ENCODE measurements around the gene C4A. TPM values are rescaled to one million over a fixed set of nuclear protein-coding genes. Genes with fewer than 3 reads are reported as not detected.

C4A gene
- 7.3 and 11.3 TPM in 2 replicates for total RNA-seq

DNA sequence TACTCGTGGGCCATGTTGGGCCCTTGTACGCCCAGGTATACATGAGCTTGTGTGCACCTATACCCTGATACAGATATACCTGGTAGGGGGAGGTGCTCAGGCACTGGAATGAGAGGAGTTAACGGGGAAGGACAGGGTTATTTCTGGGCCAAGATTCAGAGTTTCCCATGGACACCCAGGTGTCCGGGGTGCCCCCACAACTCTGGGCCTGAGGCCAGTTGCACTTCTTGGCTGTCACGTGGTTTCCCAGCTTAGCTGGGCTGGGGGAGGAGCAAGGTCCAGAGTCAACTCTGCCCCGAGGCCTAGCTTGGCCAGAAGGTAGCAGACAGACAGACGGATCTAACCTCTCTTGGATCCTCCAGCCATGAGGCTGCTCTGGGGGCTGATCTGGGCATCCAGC, at the start of gene C4A:
TSS of gene C4A (plus strand) at position 314 of the 400 bp plus-strand sequence. CDS start at position 365, 51 bp downstream.

DNA sequence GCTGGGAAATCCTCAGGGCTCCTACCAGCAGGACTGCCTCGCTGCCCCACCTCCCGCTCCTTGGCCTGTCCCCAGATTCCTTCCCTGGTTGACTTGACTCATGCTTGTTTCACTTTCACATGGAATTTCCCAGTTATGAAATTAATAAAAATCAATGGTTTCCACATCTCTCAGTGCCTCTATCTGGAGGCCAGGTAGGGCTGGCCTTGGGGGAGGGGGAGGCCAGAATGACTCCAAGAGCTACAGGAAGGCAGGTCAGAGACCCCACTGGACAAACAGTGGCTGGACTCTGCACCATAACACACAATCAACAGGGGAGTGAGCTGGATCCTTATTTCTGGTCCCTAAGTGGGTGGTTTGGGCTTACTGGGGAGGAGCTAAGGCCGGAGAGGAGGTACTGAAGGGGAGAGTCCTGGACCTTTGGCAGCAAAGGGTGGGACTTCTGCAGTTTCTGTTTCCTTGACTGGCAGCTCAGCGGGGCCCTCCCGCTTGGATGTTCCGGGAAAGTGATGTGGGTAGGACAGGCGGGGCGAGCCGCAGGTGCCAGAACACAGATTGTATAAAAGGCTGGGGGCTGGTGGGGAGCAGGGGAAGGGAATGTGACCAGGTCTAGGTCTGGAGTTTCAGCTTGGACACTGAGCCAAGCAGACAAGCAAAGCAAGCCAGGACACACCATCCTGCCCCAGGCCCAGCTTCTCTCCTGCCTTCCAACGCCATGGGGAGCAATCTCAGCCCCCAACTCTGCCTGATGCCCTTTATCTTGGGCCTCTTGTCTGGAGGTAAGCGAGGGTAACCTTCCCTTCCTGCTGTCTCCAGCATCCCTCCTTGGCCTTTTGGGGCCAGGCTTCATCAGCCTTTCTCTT, 36.1 kb upstream of the C4A start, which contains the start of gene CFB:
TSS of gene CFB (plus strand) at position 589 of the 863 bp plus-strand sequence. CDS start at position 716, 127 bp downstream.

DNA sequence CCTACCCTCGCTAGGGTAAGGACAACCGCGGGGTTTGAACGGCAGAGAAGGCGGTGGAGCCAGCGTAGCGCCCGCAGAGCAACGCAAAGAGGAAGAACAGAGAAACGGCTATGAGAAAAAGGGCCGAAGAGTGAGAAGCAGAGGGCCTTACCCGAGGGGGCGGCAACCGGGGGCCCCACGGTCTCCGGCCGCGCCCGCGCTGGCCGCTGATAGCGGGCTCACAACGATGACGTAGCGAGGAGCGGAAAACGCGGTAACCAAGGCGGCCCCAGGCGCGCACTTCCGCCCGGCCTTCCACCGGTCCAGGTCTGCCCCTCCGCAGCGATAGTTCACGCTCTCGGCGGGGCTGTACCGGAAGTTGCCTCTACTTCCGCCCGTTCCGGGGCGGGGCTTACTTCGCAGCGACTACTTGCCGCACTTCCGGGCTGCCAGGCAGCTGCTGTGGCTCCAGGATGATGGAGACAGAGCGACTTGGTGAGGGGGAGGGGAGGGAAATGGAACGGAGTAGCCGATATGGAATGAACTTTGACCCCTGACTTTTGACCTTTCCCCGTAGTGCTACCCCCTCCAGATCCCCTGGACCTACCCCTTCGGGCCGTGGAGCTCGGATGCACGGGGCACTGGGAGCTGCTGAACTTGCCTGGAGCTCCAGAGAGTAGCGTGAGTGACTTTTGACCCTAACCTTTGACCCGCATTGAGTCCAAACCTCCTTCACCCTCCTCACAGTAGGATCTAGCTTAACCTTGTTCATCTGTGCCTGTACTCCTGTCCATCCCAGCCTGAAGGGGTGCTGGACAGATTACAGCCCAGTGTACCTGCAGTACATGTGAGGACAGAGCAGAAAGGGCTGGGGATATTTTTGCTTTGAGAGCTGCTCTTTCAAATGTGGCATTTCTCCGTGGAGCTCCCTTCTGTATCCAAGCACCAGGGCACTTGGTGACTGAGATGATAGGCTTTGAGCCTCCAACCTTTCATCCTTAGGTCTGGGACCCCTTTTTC, 22.8 kb upstream of the C4A start, which contains the start of the genes NELFE and SKIC2:
TSS of gene NELFE (minus strand) at position 231 of the 999 bp plus-strand sequence. CDS start 525 bp downstream, outside the sequence.
TSS of gene SKIC2 (plus strand) at position 435 of the 999 bp plus-strand sequence. CDS start at position 453, 18 bp downstream.

DNA sequence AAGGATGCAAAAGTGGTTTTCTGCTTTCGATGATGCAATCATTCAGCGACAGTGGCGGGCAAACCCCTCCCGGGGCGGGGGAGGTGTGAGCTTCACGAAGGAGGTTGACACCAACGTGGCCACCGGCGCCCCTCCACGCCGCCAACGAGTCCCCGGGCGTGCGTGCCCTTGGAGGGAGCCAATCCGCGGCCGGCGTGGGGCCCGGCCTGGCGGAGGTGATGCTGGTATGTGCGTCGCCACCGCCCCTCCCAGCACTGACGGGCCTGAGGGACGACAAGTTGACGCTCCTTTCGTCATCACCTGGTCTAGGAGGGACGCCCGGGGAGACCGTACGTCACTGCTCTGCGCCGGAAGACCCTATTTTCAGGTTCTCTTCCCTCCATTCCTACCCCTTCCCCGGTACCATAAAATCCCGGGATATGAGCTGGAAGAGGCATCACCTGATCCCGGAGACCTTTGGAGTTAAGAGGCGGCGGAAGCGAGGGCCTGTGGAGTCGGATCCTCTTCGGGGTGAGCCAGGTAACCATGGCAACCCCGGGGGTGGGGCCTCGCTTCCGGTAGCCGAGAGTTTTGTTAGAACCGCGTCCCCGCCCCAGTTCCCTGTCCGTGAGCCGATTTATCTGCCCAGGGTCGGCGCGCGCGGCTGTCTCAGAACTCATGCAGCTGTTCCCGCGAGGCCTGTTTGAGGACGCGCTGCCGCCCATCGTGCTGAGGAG, 9.7 kb upstream of the C4A start, which contains the start of gene DXO:
TSS of gene DXO (minus strand) at position 146 of the 716 bp plus-strand sequence. CDS start 463 bp downstream, outside the sequence.

DNA sequence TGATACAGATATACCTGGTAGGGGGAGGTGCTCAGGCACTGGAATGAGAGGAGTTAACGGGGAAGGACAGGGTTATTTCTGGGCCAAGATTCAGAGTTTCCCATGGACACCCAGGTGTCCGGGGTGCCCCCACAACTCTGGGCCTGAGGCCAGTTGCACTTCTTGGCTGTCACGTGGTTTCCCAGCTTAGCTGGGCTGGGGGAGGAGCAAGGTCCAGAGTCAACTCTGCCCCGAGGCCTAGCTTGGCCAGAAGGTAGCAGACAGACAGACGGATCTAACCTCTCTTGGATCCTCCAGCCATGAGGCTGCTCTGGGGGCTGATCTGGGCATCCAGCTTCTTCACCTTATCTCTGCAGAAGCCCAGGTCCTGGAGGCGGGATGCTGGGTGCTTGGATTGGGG, 32.7 kb downstream of the C4A start, which contains the start of gene C4B:
TSS of gene C4B (plus strand) at position 249 of the 400 bp plus-strand sequence. CDS start at position 300, 51 bp downstream.

DNA sequence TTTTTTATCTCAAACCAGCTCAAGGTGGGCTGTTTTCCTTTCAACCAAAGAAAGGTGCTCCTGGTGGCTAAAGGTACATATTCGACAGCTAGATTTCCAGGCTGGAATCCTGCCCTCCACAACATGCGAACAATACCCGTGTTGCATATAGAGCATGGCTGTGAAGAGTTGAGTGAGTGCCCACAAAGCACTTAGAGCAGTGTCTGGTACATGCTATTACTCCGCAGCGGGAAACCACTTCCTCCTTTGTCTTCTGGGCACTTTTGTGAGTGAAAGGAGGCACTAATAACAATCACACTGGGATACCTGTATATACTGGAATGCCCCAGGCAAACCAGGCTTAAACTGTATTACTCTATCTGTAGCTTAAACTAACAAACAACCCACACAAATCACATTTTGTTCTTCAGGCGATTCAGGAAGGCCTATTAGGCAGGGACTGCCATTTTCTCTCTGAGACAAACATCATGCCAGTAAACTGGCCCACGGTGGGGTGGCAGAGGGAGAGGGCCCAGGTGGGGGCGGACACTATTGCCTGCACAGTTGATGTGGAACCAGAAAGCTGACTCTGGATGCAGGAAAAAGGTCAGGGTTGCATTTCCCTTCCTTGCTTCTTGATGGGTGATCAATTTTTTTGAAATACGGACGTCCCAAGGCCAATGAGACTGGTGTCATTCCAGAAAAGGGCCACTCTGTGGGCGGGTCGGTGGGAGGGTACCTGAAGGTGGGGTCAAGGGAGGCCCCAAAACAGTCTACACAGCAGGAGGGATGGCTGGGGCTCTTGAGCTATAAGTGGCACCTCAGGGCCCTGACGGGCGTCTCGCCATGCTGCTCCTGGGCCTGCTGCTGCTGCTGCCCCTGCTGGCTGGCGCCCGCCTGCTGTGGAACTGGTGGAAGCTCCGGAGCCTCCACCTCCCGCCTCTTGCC, 56.0 kb downstream of the C4A start, which contains the start of gene CYP21A2:
TSS of gene CYP21A2 (plus strand) at position 818 of the 927 bp plus-strand sequence. CDS start at position 826, 8 bp downstream.

Other genes with a start within 250 kb of the C4A start
- gene CLIC1, start 245.5 kb upstream of the C4A start, total RNA-seq: 529 and 547 TPM in 2 replicates
- gene MSH5, start 242.1 kb upstream of the C4A start, total RNA-seq: 3.2 and 3.3 TPM in 2 replicates
- 0.28 TPM in 2 replicates for gene SAPCD1, start 219.4 kb upstream of the C4A start, total RNA-seq
- gene VWA7, start 204.7 kb upstream of the C4A start, total RNA-seq: 0.14 and 0.28 TPM in 2 replicates
- 36.0 and 38.7 TPM in 2 replicates for gene VARS1, start 186.3 kb upstream of the C4A start, total RNA-seq
- 22.3 and 27.3 TPM in 2 replicates for gene LSM2, start 175.1 kb upstream of the C4A start, total RNA-seq
- gene HSPA1L, start 166.8 kb upstream of the C4A start, total RNA-seq: 1.7 and 1.9 TPM in 2 replicates
- 63.6 and 87.8 TPM in 2 replicates for gene HSPA1A, start 166.5 kb upstream of the C4A start, total RNA-seq
- 113 and 131 TPM in 2 replicates for gene HSPA1B, start 154.3 kb upstream of the C4A start, total RNA-seq
- 88.7 and 119 TPM in 2 replicates for gene NEU1, start 119.2 kb upstream of the C4A start, total RNA-seq
- not detected in 2 replicates for gene SLC44A4, start 103.1 kb upstream of the C4A start, total RNA-seq
- 48.6 and 68.9 TPM in 2 replicates for gene EHMT2, start 84.4 kb upstream of the C4A start, total RNA-seq
- 3.8 and 7.2 TPM in 2 replicates for gene ZBTB12, start 80.0 kb upstream of the C4A start, total RNA-seq
- 5.4 and 8.4 TPM in 2 replicates for gene C2, start 54.3 kb upstream of the C4A start, total RNA-seq
- 46.1 and 61.2 TPM in 2 replicates for gene CFB, start 36.0 kb upstream of the C4A start, total RNA-seq
- gene NELFE, start 23.1 kb upstream of the C4A start, total RNA-seq: 87.3 and 111 TPM in 2 replicates
- 54.3 and 84.7 TPM in 2 replicates for gene SKIC2, start 22.9 kb upstream of the C4A start, total RNA-seq
- 11.4 and 12.5 TPM in 2 replicates for gene DXO, start 9.9 kb upstream of the C4A start, total RNA-seq
- 5.5 and 9.3 TPM in 2 replicates for gene C4B, start 32.7 kb downstream of the C4A start, total RNA-seq
- not detected in 2 replicates for gene CYP21A2, start 56.4 kb downstream of the C4A start, total RNA-seq
- 91.2 and 144 TPM in 2 replicates for gene TNXB, start 127.3 kb downstream of the C4A start, total RNA-seq
- gene ATF6B, start 146.2 kb downstream of the C4A start, total RNA-seq: 10.8 and 11.6 TPM in 2 replicates
- gene FKBPL, start 148.2 kb downstream of the C4A start, total RNA-seq: 5.3 and 5.8 TPM in 2 replicates
- gene PRRT1, start 169.9 kb downstream of the C4A start, total RNA-seq: 0.14 and 0.18 TPM in 2 replicates
- 50.2 and 67.4 TPM in 2 replicates for gene PPT2, start 172.1 kb downstream of the C4A start, total RNA-seq
- 0.57 and 1.2 TPM in 2 replicates for gene EGFL8, start 182.5 kb downstream of the C4A start, total RNA-seq
- 20.9 and 29.5 TPM in 2 replicates for gene AGPAT1, start 194.0 kb downstream of the C4A start, total RNA-seq
- 15.9 and 20.3 TPM in 2 replicates for gene RNF5, start 196.3 kb downstream of the C4A start, total RNA-seq
- 0.14 and 0.37 TPM in 2 replicates for gene AGER, start 202.2 kb downstream of the C4A start, total RNA-seq
- 19.2 and 24.8 TPM in 2 replicates for gene PBX2, start 208.1 kb downstream of the C4A start, total RNA-seq
- 0.74 and 0.85 TPM in 2 replicates for gene GPSM3, start 210.6 kb downstream of the C4A start, total RNA-seq
- gene NOTCH4, start 242.0 kb downstream of the C4A start, total RNA-seq: 0.85 and 1.2 TPM in 2 replicates

All from smooth muscle cell of bladder (primary cell).